ENCODE results near the gene CLDN17. TPM values are rescaled to one million over a fixed set of nuclear protein-coding genes. Genes with fewer than 3 reads are reported as not detected.

Gene CLDN17
- total RNA-seq, 4 donors from 2014 or later: not detected

DNA sequence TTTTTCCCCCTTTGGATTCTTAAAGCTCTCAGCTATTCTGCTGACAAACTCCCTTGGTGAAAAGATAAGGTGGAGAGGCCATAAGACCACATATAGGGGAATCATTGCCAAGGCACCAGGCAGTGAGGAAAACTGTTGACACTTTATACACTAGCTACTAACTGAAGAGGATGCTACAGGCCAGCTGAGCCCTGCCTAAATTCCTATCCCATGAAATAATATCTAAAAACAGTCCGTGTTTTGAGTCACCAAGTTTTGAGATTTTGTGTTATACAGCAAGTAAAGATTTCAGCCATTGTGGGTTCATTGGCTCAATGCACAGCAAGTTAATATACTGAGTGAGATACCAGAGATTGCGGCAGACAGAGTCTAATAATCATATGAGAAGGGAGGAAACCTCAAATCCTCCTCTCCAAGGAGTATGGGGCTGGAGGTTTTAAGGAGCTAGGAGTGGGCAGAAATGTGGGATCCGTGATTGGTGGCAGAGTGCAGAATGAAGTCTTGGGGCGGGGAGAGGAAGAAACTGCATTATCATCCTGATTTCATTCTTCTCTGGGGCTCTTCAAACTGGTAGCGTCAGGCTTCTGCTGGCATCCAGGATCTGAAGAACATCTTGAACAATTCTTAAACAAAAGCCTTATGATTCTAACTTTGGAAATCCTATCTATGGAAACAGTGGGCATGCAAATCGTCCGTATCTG lies 40.1 kb upstream of the CLDN17 start:
- Histone ChIP-seq H3K9me3 (no peaks in the 10 kb centered on the region), H3K27ac (no peak overlapping the region), H3K36me3 (no peaks in the 10 kb centered on the region), H3K4me3 (no peak overlapping the region), H3K27me3 (no peaks in the 10 kb centered on the region), H3K4me1 (no peaks in the 10 kb centered on the region)
- intact Hi-C loops (cut with DNase I; ENCODE audit: low total_unique reads): no loop called here
- DNase-seq: no peak
- TF ChIP-seq, protein P1, sequence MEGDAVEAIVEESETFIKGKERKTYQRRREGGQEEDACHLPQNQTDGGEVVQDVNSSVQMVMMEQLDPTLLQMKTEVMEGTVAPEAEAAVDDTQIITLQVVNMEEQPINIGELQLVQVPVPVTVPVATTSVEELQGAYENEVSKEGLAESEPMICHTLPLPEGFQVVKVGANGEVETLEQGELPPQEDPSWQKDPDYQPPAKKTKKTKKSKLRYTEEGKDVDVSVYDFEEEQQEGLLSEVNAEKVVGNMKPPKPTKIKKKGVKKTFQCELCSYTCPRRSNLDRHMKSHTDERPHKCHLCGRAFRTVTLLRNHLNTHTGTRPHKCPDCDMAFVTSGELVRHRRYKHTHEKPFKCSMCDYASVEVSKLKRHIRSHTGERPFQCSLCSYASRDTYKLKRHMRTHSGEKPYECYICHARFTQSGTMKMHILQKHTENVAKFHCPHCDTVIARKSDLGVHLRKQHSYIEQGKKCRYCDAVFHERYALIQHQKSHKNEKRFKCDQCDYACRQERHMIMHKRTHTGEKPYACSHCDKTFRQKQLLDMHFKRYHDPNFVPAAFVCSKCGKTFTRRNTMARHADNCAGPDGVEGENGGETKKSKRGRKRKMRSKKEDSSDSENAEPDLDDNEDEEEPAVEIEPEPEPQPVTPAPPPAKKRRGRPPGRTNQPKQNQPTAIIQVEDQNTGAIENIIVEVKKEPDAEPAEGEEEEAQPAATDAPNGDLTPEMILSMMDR (IDR thresholded peaks at IDR 0.05): no peak
- TF ChIP-seq POLR2A (IDR thresholded peaks at IDR 0.05): no peak

DNA sequence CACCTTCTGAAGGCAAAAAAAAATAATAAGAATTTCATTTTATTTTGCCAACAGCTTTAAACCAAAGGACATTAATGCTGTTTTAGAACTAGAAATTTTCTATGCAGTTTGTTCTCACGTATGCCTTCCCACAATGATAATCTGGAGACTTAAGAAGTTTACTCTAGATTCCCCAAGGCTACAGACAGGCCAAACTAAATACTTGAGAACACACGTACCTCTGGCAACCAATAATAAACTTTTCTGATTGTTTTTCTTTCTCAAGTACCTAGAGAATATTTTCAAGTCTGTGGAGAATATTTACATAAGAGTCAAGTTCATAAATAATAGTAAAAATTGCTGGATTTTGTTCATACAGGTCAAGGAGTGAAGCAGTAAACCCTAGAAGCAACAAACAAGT lies 33.4 kb upstream of the CLDN17 start:
- Histone ChIP-seq H3K27me3 (no peaks in the 10 kb centered on the region), H3K4me3 (no peak overlapping the region), H3K36me3 (no peaks in the 10 kb centered on the region), H3K4me1 (no peaks in the 10 kb centered on the region), H3K27ac (no peak overlapping the region), H3K9me3 (no peaks in the 10 kb centered on the region)
- TF ChIP-seq, protein P1 (IDR thresholded peaks at IDR 0.05): no peak
- TF ChIP-seq POLR2A (IDR thresholded peaks at IDR 0.05): no peak
- intact Hi-C loops (cut with DNase I; ENCODE audit: low total_unique reads): no loop called here
- DNase-seq: no peak

DNA sequence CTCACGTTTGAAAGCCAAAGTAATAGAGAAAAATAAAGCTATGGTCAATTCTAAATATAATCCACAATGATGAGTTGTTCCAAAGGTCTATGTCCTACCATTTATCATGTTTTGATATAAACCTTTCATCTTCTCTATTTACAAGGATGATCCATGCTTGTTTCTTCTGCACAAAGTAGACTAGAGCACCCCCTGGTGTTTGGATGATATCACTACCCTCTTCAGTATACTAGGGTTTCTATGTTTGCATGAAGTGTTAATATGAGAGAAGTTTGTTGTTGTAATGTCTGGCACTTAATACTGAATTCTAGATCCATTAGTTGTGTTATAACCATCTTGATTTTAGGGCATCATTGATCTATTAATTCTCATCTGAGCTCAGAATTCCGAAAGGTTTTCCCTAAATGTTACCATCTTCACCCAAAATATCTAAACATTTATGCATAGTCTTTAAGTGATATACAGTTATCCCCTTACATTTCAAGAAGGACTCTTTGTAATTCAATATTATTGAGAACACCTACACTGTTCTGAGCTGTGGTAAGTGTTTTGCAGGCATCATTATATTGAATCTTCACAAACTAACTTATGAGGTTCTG lies 28.2 kb upstream of the CLDN17 start:
- Histone ChIP-seq H3K27me3 (no peaks in the 10 kb centered on the region), H3K4me3 (no peak overlapping the region), H3K4me1 (no peaks in the 10 kb centered on the region), H3K27ac (no peak overlapping the region), H3K9me3 (no peaks in the 10 kb centered on the region), H3K36me3 (no peaks in the 10 kb centered on the region)
- intact Hi-C loops (cut with DNase I; ENCODE audit: low total_unique reads): no loop called here
- no peak for DNase-seq
- TF ChIP-seq POLR2A (IDR thresholded peaks at IDR 0.05): no peak

DNA sequence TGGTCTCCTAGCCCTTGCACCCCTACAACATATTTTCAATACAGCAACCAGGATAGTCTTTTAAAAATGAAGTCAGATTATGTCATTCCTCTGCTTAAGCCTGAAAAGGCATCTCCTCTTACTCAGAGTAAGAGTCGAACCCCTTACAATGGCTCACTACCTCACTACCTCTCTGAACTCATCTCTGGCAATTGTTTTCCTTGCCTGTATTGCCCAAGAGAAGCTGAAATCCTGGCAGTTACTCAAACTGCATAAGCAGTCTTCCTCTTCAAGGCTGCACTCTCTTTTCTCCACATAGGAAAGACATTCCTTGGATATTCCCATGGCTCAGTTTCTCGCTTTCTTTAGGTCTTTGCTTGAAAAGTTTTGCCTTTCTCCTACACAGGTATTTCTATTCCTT lies 26.6 kb upstream of the CLDN17 start:
- H3K4me1 ChIP-seq: no peaks in the 10 kb centered on the region
- no peaks in the 10 kb centered on the region for H3K9me3 ChIP-seq
- intact Hi-C loops (cut with DNase I; ENCODE audit: low total_unique reads): no loop called here
- H3K4me3 ChIP-seq: no peak overlapping the region
- H3K27ac ChIP-seq: no peak overlapping the region
- no peaks in the 10 kb centered on the region for H3K27me3 ChIP-seq
- no peak for DNase-seq
- H3K36me3 ChIP-seq: no peaks in the 10 kb centered on the region
- TF ChIP-seq, protein P1 (IDR thresholded peaks at IDR 0.05): no peak
- no peak for TF ChIP-seq POLR2A (IDR thresholded peaks at IDR 0.05)

DNA sequence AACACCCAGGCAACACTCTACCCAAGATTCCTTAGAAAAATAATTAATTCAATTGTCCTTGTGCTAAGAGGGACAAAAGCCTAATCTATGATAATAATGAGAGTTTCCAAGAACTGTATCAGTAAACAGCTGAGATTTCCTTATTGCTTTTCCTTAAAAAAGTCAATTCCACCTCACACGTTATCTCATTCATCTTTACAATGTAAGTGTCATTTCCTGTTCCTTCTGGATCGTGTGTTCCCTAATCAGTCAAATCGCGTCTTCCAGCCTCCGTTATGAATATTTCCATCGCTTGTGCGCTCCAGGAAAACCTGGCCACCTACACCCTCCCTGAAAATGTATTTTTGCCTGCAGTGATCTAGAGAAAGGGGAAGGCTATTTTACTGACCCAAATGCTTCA lies 23.9 kb upstream of the CLDN17 start:
- Histone ChIP-seq H3K27me3 (no peaks in the 10 kb centered on the region), H3K9me3 (no peaks in the 10 kb centered on the region), H3K36me3 (no peaks in the 10 kb centered on the region), H3K4me3 (no peak overlapping the region), H3K27ac (no peak overlapping the region), H3K4me1 (no peaks in the 10 kb centered on the region)
- intact Hi-C loops (cut with DNase I; ENCODE audit: low total_unique reads): no loop called here
- TF ChIP-seq, protein P1 (IDR thresholded peaks at IDR 0.05): no peak
- TF ChIP-seq POLR2A (IDR thresholded peaks at IDR 0.05): no peak
- no peak for DNase-seq

All from uterus (tissue), 4 donors.